Kasumi-1 (cell line): Measurements from ENCODE around the gene NFATC1.

ENCODE experiments used
- DNase-seq, 2 experiments: peaks; one replicate each; lab custom pipeline; 2025; lab: John Stamatoyannopoulos, UW

The NFATC1 gene

GRCh38 chr18:79538635-79539034 is 142.9 kb downstream of the NFATC1 start:
- DNase-seq, result no peak

- DNase-seq, result no peak
These were observed 144.6 kb downstream of the NFATC1 start for GRCh38 chr18:79540161-79540903.

- DNase-seq, result no peak
These were observed 145.2 kb downstream of the NFATC1 start for GRCh38 chr18:79540904-79541282.

- no peak for DNase-seq
These were observed 146.5 kb downstream of the NFATC1 start for GRCh38 chr18:79542213-79542612.

- DNase-seq, result no peak
These were observed 147.4 kb downstream of the NFATC1 start for GRCh38 chr18:79542876-79543750.

GRCh38 chr18:79543861-79544385 is 148.2 kb downstream of the NFATC1 start:
- DNase-seq, result no peak

GRCh38 chr18:79544386-79544963 is 148.7 kb downstream of the NFATC1 start:
- DNase-seq, result no peak

- no peak for DNase-seq
These were observed 149.5 kb downstream of the NFATC1 start for GRCh38 chr18:79545255-79545654.

GRCh38 chr18:79545736-79546171 is 150.0 kb downstream of the NFATC1 start:
- no peak for DNase-seq

GRCh38 chr18:79546781-79547272 is 151.1 kb downstream of the NFATC1 start:
- no peak for DNase-seq

- DNase-seq, result no peak
These were observed 151.8 kb downstream of the NFATC1 start for GRCh38 chr18:79547413-79548076.

- DNase-seq, result no peak
These were observed 152.3 kb downstream of the NFATC1 start for GRCh38 chr18:79548077-79548450.

GRCh38 chr18:79548621-79548985 is 152.9 kb downstream of the NFATC1 start:
- DNase-seq, result no peak

- DNase-seq, result no peak
These were observed 153.4 kb downstream of the NFATC1 start for GRCh38 chr18:79548986-79549637.

GRCh38 chr18:79549638-79550000 is 153.9 kb downstream of the NFATC1 start:
- DNase-seq, result no peak

- no peak for DNase-seq
These were observed 156.5 kb downstream of the NFATC1 start for GRCh38 chr18:79552140-79552631.

- no peak for DNase-seq
These were observed 157.0 kb downstream of the NFATC1 start for GRCh38 chr18:79552696-79553095.

- no peak for DNase-seq
These were observed 157.4 kb downstream of the NFATC1 start for GRCh38 chr18:79553154-79553553.

GRCh38 chr18:79553696-79554095 is 158.0 kb downstream of the NFATC1 start:
- DNase-seq, result no peak

- DNase-seq, result no peak
These were observed 158.6 kb downstream of the NFATC1 start for GRCh38 chr18:79554321-79554720.

GRCh38 chr18:79554945-79555645 is 159.4 kb downstream of the NFATC1 start:
- DNase-seq, result no peak
